NOMO-1 treated with dmso at 0.1 percent for 144 hours (cell line): ENCODE results near the gene LRIG3.
"Not testable (repeated sequence)": the region's sequence is repeated elsewhere in the genome, so short reads cannot be mapped to it uniquely, and the experiment has no call there.

Experiments used
- DNase-seq: peaks from one replicate; lab custom pipeline; 2025; ENCODE audit not compliant: unreplicated experiment; lab: John Stamatoyannopoulos, UW

LRIG3 gene

DNA sequence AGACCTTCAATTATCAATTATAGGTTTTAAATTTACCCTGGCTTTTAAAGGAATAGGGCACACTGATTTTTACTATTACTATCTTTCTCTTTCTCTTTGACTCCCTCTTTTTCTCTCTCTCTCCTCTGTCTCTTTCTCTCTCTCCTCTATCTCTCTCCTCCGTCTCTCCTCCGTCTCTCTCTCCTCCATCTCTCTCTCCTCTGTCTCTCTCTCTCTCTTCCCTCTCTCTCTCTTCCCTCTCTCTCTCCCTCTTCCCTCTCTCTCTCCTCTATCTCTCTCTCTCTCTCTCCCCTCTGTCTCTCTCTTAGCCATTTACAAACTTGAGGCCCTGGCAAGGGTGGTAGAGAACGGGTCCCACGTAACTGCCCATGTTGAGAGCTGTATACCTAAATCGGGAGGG lies 62.3 kb downstream of the LRIG3 start:
- no peak for DNase-seq

DNA sequence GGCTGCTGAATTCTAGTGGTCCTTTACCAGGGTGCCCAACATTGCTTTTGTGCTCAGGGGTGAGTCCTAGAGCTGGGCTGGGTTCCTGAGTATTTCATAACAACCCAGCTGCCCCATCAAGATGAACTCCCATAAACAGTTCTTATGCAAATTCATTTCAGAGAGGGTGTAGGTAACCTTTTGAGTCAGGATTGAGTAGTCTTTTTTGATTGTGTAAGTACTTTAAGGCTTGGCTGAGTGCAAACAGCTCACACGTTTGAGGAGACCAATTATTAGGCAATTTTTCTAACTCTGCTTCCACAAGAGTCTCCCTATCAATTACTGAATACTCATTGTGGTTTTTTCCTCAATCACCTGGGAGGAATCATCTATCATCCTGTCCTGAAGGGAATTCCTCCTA lies 63.1 kb downstream of the LRIG3 start:
- not testable (repeated sequence) for DNase-seq

DNA sequence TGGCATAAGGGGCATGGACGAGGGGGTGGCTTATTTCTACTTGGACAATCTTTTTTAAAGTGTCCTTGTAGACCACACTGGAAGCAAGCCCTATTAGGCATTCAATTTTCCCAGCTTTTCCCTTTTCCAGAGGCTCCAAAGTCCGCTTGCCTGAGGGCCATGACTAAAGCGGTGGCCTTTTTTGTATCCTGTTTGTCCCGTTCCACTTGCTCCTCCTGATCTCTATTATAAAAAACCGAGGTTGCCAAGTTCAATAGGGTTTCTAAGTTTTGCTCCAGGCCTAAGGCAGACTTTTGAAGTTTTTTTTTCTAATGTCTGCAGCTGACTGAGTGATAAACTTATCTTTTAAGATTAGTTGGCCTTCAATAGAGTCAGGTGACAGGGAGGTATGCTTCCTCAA lies 64.7 kb downstream of the LRIG3 start:
- not testable (repeated sequence) for DNase-seq

DNA sequence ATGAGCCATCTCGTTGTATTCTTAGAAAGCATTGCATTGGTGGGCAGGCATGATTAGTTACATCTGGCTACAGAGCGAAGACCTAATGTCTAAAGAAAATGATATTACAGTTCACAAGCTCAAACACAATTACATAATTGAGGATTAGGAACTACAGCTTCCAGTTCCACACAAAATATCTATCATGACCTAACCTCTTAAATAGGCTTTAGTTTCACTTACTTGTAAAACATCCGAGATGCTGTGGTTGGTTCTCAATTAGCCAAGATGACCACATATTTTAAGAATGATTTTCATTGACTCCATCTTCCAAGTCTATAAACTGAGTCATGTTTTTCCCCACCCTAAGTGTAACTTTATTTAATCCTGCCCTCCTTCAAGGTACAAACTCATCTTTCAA lies 69.5 kb downstream of the LRIG3 start:
- no peak for DNase-seq

DNA sequence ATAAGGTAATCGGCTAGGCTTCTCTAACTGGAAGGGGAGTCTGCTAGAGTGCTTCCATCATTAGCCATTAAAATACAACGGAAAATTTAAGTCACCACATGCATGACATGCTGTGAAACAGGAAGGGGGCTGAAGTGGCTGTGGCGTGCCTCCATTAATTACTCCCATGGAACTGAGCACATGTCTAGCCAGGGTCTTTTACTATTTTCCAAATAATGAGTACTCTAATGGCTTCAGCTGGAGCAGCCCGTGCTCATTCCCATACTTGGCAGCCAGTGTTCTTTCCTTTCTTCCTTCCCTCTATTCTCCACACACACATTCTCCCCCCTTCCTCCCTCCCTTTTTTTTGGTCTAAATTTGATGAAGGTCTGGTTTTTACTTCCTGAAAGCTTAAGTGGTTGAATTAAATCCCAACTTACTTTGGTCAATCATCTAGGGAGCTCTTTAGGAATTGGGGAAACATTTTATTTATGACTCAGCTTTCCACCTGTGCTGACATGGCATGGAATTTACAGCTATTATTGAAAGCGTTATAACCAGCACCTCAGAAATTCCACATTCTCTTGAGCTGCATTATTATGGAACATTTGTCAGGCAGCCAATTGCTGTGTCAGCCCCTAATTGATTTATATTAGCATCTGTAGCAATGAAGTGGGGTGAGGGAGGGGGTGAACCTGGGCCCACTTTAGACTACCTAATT lies 72.3 kb downstream of the LRIG3 start:
- DNase-seq = no peak

DNA sequence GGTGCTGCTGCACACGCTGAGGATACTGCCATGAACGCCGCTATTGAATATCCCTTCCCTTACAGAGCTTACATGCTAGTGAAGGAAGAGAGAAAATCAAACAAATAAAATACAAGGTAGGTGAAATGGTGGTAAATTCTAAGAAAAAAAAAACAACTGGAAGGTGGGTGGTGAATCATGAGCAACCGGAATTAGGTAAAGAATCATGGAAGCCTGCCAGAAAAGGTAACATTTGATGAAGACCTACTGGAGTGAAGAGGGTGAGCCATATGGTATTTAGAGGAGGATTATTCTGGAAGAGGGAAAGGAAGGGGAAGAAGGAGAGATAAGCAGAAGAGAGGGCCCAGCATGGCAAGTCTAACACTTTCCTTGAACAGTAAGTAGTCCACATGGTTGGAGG lies 76.1 kb downstream of the LRIG3 start:
- no peak for DNase-seq

DNA sequence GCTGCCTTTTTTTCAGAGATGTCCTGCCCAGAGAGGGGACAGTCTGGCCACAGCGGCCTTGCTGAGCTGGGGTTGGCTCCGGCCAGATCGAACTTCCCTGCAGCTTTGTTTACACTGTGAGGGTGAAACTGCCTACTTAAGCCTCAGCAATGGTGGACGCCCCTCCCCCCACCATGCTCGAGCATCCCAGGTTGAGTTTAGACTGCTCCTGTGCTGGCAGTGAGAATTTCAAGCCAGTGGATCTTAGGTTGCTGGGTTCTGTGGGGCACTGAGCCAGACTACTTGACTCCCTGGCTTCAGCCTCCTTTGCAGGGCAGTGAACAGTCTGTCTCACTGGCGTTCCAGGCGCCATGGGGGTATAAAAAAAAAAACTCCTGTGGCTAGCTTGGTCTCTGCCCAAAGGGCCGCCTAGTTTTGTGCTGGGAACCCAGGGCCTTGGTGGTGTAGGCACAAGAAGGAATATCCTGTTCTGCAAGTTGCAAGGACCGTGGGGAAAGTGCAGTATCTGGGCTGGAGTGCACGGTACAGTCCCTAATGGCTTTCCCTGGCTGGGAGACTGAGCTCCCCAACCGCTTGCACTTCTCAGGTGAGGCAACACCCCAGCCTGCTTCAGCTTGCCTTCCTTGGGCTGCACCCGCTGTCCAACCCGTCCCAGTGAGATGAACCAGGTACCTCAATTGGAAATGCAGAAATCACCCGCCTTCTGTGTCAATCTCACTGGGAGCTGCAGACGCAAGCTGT lies 79.1 kb downstream of the LRIG3 start:
- no peak for DNase-seq

DNA sequence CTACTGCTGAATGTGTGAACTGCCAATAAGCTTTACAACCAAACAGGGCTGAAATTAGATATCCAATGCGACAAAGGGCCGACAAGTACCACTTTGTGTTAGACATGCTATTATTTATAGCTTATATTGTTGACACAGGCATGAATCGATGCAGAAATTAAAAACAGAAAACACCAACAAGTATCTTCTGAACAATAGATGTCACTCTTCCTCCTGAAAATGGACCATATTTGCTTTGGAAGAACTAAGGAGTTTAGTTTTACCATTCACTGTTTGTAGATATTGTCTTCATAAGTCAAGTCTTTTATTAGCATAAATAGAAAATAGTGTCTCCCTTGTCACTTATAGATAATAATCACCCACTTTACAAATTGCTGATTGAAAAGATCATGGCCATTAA lies 86.5 kb downstream of the LRIG3 start:
- no peak for DNase-seq

DNA sequence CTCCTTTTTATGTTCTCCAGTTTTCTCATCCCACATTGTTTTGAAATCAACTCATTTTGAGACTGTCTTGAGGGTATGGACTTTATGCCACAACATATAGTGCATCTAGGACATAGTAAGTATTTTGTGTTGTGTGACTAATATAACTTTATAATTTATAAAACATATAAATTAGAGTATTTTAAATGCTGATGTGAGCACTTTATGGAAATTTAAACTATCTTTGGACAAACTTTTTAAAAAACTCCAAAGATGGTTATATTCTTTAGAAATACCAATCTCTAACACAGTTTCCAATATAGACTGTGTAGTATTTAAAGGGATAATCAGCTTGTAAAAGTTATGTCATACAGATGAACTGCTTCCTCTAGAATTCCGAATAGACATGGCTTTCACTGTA lies 87.4 kb downstream of the LRIG3 start:
- no peak for DNase-seq
